HG02943 (cell line): ENCODE measurements around the gene MRPL27.

ENCODE experiments used
- ATAC-seq: cut with Tn5 transposase; IDR thresholded peaks from one replicate; pipeline ENCODE4 v1.9.1; 2021; ENCODE audit warnings: mild to moderate bottlenecking, low read depth, moderate library complexity; ENCODE audit not compliant: unreplicated experiment

The MRPL27 gene

GRCh38 chr17:50388728-50389127 lies 15.7 kb upstream of the MRPL27 start:
- ATAC-seq: no peak

- no peak for ATAC-seq
These were observed 13.5 kb upstream of the MRPL27 start for GRCh38 chr17:50386510-50386909.

GRCh38 chr17:50382931-50383330 lies 9.9 kb upstream of the MRPL27 start:
- ATAC-seq: no peak

- no peak for ATAC-seq
These were observed 8.9 kb upstream of the MRPL27 start for GRCh38 chr17:50381920-50382319.

- no peak for ATAC-seq
These were observed 8.4 kb upstream of the MRPL27 start for GRCh38 chr17:50381260-50381815.

- no peak for ATAC-seq
These were observed 7.6 kb upstream of the MRPL27 start for GRCh38 chr17:50380369-50381259.

- ATAC-seq: no peak
These were observed 6.6 kb upstream of the MRPL27 start for GRCh38 chr17:50379351-50380132.

- no peak for ATAC-seq
These were observed 3.0 kb upstream of the MRPL27 start for GRCh38 chr17:50375858-50376538.

- no peak for ATAC-seq
These were observed 721 bp upstream of the MRPL27 start for GRCh38 chr17:50373705-50374104.

GRCh38 chr17:50372222-50372757 lies 694 bp downstream of the MRPL27 start:
- no peak for ATAC-seq

GRCh38 chr17:50371526-50371925 lies 1.5 kb downstream of the MRPL27 start:
- no peak for ATAC-seq

- no peak for ATAC-seq
These were observed 2.9 kb downstream of the MRPL27 start for GRCh38 chr17:50370052-50370451.

- no peak for ATAC-seq
These were observed 5.6 kb downstream of the MRPL27 start for GRCh38 chr17:50367401-50367800.

GRCh38 chr17:50365649-50366393 lies 7.2 kb downstream of the MRPL27 start:
- no peak for ATAC-seq

- ATAC-seq: no peak
These were observed 7.8 kb downstream of the MRPL27 start for GRCh38 chr17:50365165-50365564.

GRCh38 chr17:50364715-50365114 lies 8.3 kb downstream of the MRPL27 start:
- no peak for ATAC-seq

- no peak for ATAC-seq
These were observed 8.9 kb downstream of the MRPL27 start for GRCh38 chr17:50364061-50364458.

- ATAC-seq: no peak
These were observed 9.5 kb downstream of the MRPL27 start for GRCh38 chr17:50363217-50364060.

- ATAC-seq: no peak
These were observed 10.3 kb downstream of the MRPL27 start for GRCh38 chr17:50362661-50363060.
